Esophagus (tissue), 2 donors: ENCODE data around the gene SGPL1. TPM values are rescaled to one million over a fixed set of nuclear protein-coding genes. Genes with fewer than 3 reads are reported as not detected.

Experiments
- H3K27ac ChIP-seq, 2 donors: one replicate each; pipeline ENCODE4 v1.5.1; 2013; ENCODE audit warnings: low read depth in 2 of 2, mild to moderate bottlenecking in 2 of 2, inconsistent platforms in 1 of 2, low read length in 1 of 2, moderate library complexity in 1 of 2
- H3K27me3 ChIP-seq, 2 donors: one replicate each; pipeline ENCODE4 v1.6.1; 2013; ENCODE audit warnings: low read length in 2 of 2, control low read depth in 1 of 2, mild to moderate bottlenecking in 1 of 2; ENCODE audit not compliant: insufficient read depth in 2 of 2, control insufficient read depth in 1 of 2
- H3K36me3 ChIP-seq, 2 donors: one replicate each; pipeline ENCODE4 v1.6.1; 2013; ENCODE audit warnings: low read length in 1 of 2; ENCODE audit not compliant: control insufficient read depth in 2 of 2, insufficient read depth in 2 of 2
- H3K4me1 ChIP-seq, 2 donors: one replicate each; pipeline ENCODE4 v1.6.1; 2013; ENCODE audit warnings: low read length in 1 of 2; ENCODE audit not compliant: control insufficient read depth in 2 of 2, insufficient read depth in 2 of 2
- H3K4me3 ChIP-seq, 2 donors: one replicate each; pipeline ENCODE4 v1.5.1; 2013; ENCODE audit warnings: low read length in 2 of 2, mild to moderate bottlenecking in 2 of 2, low read depth in 1 of 2, moderate library complexity in 1 of 2
- H3K9me3 ChIP-seq, 2 donors: one replicate each; pipeline ENCODE4 v1.6.1; 2013; ENCODE audit warnings: mild to moderate bottlenecking in 2 of 2, low read depth in 1 of 2, low read length in 1 of 2, moderate library complexity in 1 of 2; ENCODE audit not compliant: control insufficient read depth in 2 of 2, insufficient read depth in 1 of 2
- WGBS, 2 donors: extraction: QIAGEN DNeasy Blood & Tissue Kit; methylation state at CpG; one replicate each; pipeline ENCODE4 v1.1.7; 2013; 5-methylcytosine and 5-hydroxymethylcytosine counted together
- polyA plus RNA-seq, 2 donors: library from polyadenylated mRNA; stranded (reverse); fragments of 200-250 nt; gene quantifications; one replicate each; pipeline ENCODE4 v1.2.3, GENCODE V29; 2013
- donor health status: healthy with polysubstance abuse.
- donor health status: Bipolar disorder and iron deficiency.

Gene SGPL1
- polyA plus RNA-seq, 2 donors, result 16.6 to 16.7 TPM

- Histone ChIP-seq H3K4me1 (peaks cover 6 to 14% of the 10 kb centered on the region in 2 donors), H3K4me3 (peak within 1 kb of the TSS; percentile 57 to 79), H3K27ac (peak within 1 kb of the TSS; percentile 81 to 90), H3K36me3 (peaks cover 0 to 7% of the 10 kb centered on the region in 2 donors), H3K9me3 (no peaks in the 10 kb centered on the region), H3K27me3 (no peaks in the 10 kb centered on the region)
- 0% methylated on average over 63 to 85 of the region's 85 CpGs for WGBS, 2 donors
These were observed 72.4 kb downstream of the SGPL1 start, which contains the start of gene PCBD1 for GRCh38 chr10:70887804-70888800. TSS of gene PCBD1 (minus strand) at chr10:70888565. CDS start at chr10:70888533, 32 bp downstream.

GRCh38 chr10:70889291-70889690, 73.5 kb downstream of the SGPL1 start:
- Histone ChIP-seq H3K4me3 (no peak overlapping the region), H3K4me1 (peaks cover 6 to 14% of the 10 kb centered on the region in 2 donors), H3K27ac (no peak overlapping the region), H3K27me3 (no peaks in the 10 kb centered on the region), H3K36me3 (peaks cover 0 to 4% of the 10 kb centered on the region in 2 donors), H3K9me3 (no peaks in the 10 kb centered on the region)
- WGBS, 2 donors, result 81 to 85% methylated on average over 3 of the region's 3 CpGs

GRCh38 chr10:70890917-70891431, 75.2 kb downstream of the SGPL1 start:
- Histone ChIP-seq H3K9me3 (no peaks in the 10 kb centered on the region), H3K36me3 (no peaks in the 10 kb centered on the region), H3K4me3 (no peak overlapping the region), H3K4me1 (peaks cover 6 to 10% of the 10 kb centered on the region in 2 donors), H3K27ac (no peak overlapping the region), H3K27me3 (no peaks in the 10 kb centered on the region)
- WGBS, 2 donors, result 71 to 82% methylated on average over 7 of the region's 7 CpGs

- Histone ChIP-seq H3K4me3 (no peak overlapping the region), H3K36me3 (no peaks in the 10 kb centered on the region), H3K27ac (no peak overlapping the region), H3K27me3 (no peaks in the 10 kb centered on the region), H3K4me1 (peaks cover 3 to 10% of the 10 kb centered on the region in 2 donors), H3K9me3 (no peaks in the 10 kb centered on the region)
- 56 to 84% methylated on average over 1 of the region's 1 CpG for WGBS, 2 donors
These were observed 75.9 kb downstream of the SGPL1 start for GRCh38 chr10:70891627-70892026.

- WGBS, 2 donors, result 90 to 93% methylated on average over 4 of the region's 4 CpGs
These were observed 76.9 kb downstream of the SGPL1 start for GRCh38 chr10:70892631-70893030.

GRCh38 chr10:70893227-70894006, 77.7 kb downstream of the SGPL1 start:
- no peaks in the 10 kb centered on the region for H3K36me3 ChIP-seq
- no peaks in the 10 kb centered on the region for H3K9me3 ChIP-seq
- 78 to 85% methylated on average over 10 of the region's 10 CpGs for WGBS, 2 donors
- H3K27me3 ChIP-seq, result no peaks in the 10 kb centered on the region
- no peak overlapping the region for H3K27ac ChIP-seq
- peaks cover 0 to 4% of the 10 kb centered on the region in 2 donors for H3K4me1 ChIP-seq
- H3K4me3 ChIP-seq, result no peak overlapping the region

More at GRCh38 chr10:70892631-70893030, 76.9 kb downstream of the SGPL1 start:
- Histone ChIP-seq H3K27me3 (no peaks in the 10 kb centered on the region), H3K9me3 (no peaks in the 10 kb centered on the region), H3K4me1 (peaks cover 0 to 4% of the 10 kb centered on the region in 2 donors), H3K27ac (no peak overlapping the region), H3K4me3 (no peak overlapping the region), H3K36me3 (no peaks in the 10 kb centered on the region)

GRCh38 chr10:70894416-70894815, 78.7 kb downstream of the SGPL1 start:
- Histone ChIP-seq H3K36me3 (no peaks in the 10 kb centered on the region), H3K27me3 (no peaks in the 10 kb centered on the region), H3K4me1 (peaks cover 0 to 4% of the 10 kb centered on the region in 2 donors), H3K27ac (no peak overlapping the region), H3K9me3 (no peaks in the 10 kb centered on the region), H3K4me3 (no peak overlapping the region)
- WGBS, 2 donors, result 91 to 96% methylated on average over 2 of the region's 2 CpGs

GRCh38 chr10:70896551-70896950, 80.8 kb downstream of the SGPL1 start:
- Histone ChIP-seq H3K4me1 (no peaks in the 10 kb centered on the region), H3K4me3 (no peak overlapping the region), H3K27me3 (no peaks in the 10 kb centered on the region), H3K27ac (no peak overlapping the region), H3K36me3 (no peaks in the 10 kb centered on the region), H3K9me3 (no peaks in the 10 kb centered on the region)
- 96% methylated on average over 1 of the region's 1 CpG for WGBS, 2 donors

GRCh38 chr10:70898687-70899086, 82.9 kb downstream of the SGPL1 start:
- Histone ChIP-seq H3K9me3 (no peaks in the 10 kb centered on the region), H3K4me1 (no peaks in the 10 kb centered on the region), H3K27me3 (no peaks in the 10 kb centered on the region), H3K36me3 (no peaks in the 10 kb centered on the region), H3K27ac (no peak overlapping the region), H3K4me3 (no peak overlapping the region)
- 60 to 67% methylated on average over 3 of the region's 3 CpGs for WGBS, 2 donors
